NCI-H2227 treated with DMSO at 0.1 percent for 48 hours (cell line): ENCODE measurements around the gene COX10.
A peak's percentile ranks its signal among the peaks of the same experiment; 100 is the strongest.
"Not testable (repeated sequence)": the region's sequence is repeated elsewhere in the genome, so short reads cannot be mapped to it uniquely, and the experiment has no call there.

Experiments used
- DNase-seq: peaks from one replicate; lab custom pipeline; 2025; lab: John Stamatoyannopoulos, UW

Gene COX10

GRCh38 chr17:14069251-14070021 is at the start of gene COX10:
Gene COX10 (plus strand): TSS chr17:14069504. CDS start chr17:14069606, 102 bp downstream.
- peak; percentile 78 for DNase-seq

- not testable (repeated sequence) for DNase-seq
Measured at GRCh38 chr17:14021651-14022294, 47.5 kb upstream of the COX10 start.

GRCh38 chr17:14029755-14030154 is 39.5 kb upstream of the COX10 start:
- DNase-seq: not testable (repeated sequence)

DNA sequence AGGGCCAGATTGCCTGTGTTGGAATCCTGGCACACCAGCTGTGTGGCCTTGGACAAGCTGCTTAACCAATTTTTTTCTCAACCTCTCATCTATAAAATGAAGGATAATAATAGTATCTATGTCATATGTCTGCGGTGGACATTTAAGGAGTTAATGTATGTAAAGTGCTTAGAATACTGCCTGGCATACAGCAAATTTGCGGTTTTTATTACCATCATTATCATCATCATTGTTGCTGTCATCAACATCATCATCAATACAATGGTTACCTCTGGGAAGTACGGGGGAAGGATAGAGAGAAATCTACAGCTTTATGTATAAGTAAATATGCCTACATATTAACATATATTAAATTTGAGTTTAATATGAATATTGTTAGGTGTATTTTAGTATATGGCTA is 37.1 kb upstream of the COX10 start:
- DNase-seq: no peak

DNA sequence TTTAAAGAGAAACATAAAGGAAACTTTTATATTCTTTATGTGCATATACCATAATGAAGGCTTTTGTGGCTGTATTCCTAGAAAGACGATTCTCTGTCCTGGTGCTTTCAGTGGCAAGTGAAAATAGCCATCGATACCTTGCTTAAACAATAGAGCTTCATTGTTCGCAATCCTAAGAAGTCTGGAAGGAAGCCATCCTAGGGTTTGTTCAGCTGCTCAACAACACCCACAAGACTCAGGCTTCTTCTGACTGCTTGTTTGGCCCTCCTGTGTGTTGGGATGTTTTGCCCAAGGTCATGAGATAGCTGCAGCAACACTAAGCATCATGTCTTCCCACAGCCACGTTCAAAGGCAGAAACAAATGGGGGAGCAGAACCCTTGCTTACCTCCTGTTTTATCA is 36.1 kb upstream of the COX10 start:
- no peak for DNase-seq

DNA sequence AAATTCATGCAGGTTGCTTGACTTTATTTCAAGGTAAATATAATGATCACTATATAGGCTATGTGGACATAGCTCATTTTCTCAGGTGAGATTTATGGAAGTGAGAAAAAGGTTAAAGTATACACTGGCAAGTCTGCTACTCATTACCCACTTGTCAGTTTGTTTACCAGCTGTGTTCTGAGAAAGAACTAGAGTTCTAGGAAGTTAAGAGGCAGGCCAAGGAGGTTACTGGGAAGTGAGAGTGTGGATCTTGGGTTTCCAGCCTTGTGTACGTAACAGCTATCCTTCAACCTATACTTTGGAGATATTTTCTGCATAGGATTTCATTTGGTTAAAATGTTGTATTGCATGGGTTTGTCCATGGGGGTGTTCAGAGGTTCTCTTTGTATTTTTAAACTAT is 31.9 kb upstream of the COX10 start:
- DNase-seq: no peak

- no peak for DNase-seq
Measured at GRCh38 chr17:14038206-14038605, 31.1 kb upstream of the COX10 start.

DNA sequence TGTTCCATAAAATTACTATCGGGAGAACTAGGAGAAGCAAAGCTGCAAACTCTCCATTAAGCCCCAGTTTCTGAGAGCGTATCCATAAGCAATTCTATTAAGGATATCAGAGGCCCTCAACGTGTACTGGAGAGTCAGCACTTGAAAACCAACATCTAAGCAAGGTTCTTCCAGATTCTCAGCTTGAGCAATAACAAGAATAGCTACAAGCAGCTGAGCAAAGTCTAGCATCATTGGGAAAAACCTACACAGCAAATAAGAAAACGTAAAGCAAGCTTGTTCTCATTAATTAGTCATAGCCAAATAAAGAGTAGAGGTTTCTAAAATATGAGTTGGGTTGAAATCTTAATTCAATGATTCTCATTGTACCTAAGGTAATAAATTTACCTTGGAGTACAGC is 26.9 kb upstream of the COX10 start:
- DNase-seq: no peak

DNA sequence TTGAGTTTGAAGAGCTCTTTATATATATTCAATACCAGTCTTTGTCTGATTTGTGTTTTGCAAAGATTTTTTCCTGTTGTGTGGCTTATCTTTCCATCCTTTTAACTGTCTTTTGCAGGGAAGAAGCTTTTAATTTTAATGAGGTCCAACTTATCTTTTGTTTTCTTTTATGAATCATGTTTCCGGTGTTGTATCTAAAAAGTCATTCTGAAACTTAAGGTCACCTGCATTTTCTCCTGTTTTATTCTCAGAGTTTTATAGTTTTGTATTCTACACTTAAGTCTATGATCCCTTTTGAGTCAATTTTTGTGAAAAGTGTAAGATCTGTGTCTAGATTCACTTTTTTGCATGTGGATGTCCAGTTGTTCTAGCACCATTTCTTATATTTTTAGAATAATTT is 24.6 kb upstream of the COX10 start:
- no peak for DNase-seq

GRCh38 chr17:14046978-14047377 is 22.3 kb upstream of the COX10 start:
- DNase-seq: no peak

GRCh38 chr17:14047591-14047990 is 21.7 kb upstream of the COX10 start:
- DNase-seq: no peak

- no peak for DNase-seq
Measured at GRCh38 chr17:14048169-14048568, 21.1 kb upstream of the COX10 start.

- no peak for DNase-seq
Measured at GRCh38 chr17:14050616-14051015, 18.7 kb upstream of the COX10 start.

GRCh38 chr17:14051692-14052091 is 17.6 kb upstream of the COX10 start:
- DNase-seq: no peak

GRCh38 chr17:14052886-14053615 is 16.3 kb upstream of the COX10 start:
- no peak for DNase-seq

DNA sequence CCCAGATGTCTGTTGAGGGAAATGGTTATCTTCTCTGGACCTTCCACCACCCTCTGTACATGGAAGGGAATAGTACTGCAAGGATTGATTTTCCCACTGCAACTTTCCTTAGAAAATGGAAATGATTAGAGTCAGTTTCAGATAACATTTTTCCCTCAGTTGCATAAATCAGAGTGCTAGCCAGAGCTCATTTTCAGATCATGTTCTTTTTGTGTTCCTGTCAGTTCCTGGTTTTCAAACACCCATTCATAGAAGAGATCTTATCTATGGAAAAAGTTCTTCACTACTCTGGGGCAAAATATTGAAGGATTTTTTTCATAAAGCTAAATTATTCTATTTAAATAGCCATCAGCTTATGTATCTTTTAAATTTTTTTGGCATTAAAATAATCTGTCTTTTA is 11.7 kb upstream of the COX10 start:
- no peak for DNase-seq

DNA sequence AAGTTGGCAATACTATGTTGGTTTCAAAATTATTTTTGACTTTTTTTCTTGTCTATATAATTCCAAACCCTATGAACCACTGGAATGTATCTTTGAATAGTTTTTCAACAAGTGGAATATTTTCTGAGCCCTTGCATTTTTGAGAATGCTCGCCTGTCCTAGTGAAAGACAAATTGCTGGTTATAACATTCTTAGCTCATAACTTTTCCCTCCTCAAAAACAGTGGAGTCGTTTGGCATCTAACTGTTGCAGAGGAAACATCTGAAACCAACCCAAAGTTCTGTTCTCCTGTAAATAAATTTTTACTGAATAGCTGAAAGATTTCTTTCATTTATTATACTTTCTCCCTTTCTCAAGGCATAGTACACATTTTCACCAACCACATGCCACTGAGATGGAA is 11.3 kb upstream of the COX10 start:
- DNase-seq: no peak

GRCh38 chr17:14060706-14061105 is 8.6 kb upstream of the COX10 start:
- DNase-seq: no peak

- no peak for DNase-seq
Measured at GRCh38 chr17:14061666-14062560, 7.4 kb upstream of the COX10 start.

DNA sequence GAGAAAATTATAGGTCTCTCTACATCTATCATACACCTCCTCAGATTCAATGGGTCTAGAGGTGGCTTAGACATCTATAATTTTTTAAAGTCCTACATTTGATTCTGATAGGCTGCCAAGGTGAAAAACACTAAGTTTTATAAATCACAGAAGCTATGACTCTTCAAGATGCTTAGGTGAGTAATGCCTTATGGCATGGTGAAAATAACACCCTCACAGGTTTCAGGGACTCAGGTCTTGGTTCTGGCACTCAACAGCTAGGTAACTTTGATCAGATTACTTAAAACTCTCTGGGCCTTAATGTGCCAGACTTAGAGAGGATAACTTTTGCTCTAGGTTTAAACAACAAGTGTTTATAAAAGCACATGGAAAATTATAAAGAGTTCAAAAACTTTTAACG is 2.0 kb upstream of the COX10 start:
- peak; percentile 32 for DNase-seq

GRCh38 chr17:14068542-14069250 is 608 bp upstream of the COX10 start:
- no peak for DNase-seq
